ENCODE data around the gene LMBRD2.

Gene LMBRD2

GRCh38 chr5:36175043-36175442, 23.4 kb upstream of the LMBRD2 start:
- in situ Hi-C loops (cut with HindIII; ENCODE audit: low sequenced_read_pairs): no loop called here

GRCh38 chr5:36174119-36174518, 22.4 kb upstream of the LMBRD2 start:
- no peak for DNase-seq (ENCODE audit: low read depth, low spot score)
- H3K4me3 ChIP-seq (ENCODE audit: low read depth, low read length): no peak overlapping the region
- in situ Hi-C loops (cut with HindIII; ENCODE audit: low sequenced_read_pairs): no loop called here
- no peak for TF ChIP-seq CTCF (IDR thresholded peaks at IDR 0.05; ENCODE audit: low read depth, low read length)

More at GRCh38 chr5:36175043-36175442, 23.4 kb upstream of the LMBRD2 start:
- no peak overlapping the region for H3K4me3 ChIP-seq (ENCODE audit: low read depth, low read length)
- DNase-seq (ENCODE audit: low read depth, low spot score): no peak
- TF ChIP-seq CTCF (IDR thresholded peaks at IDR 0.05; ENCODE audit: low read depth, low read length): no peak

GRCh38 chr5:36173426-36173825, 21.7 kb upstream of the LMBRD2 start:
- DNase-seq (ENCODE audit: low read depth, low spot score): no peak
- in situ Hi-C loops (cut with HindIII; ENCODE audit: low sequenced_read_pairs): no loop called here
- no peak for TF ChIP-seq CTCF (IDR thresholded peaks at IDR 0.05; ENCODE audit: low read depth, low read length)
- H3K4me3 ChIP-seq (ENCODE audit: low read depth, low read length): no peak overlapping the region

- no peak for DNase-seq (ENCODE audit: low read depth, low spot score)
- no peak for TF ChIP-seq CTCF (IDR thresholded peaks at IDR 0.05; ENCODE audit: low read depth, low read length)
- in situ Hi-C loops (cut with HindIII; ENCODE audit: low sequenced_read_pairs): no loop called here
- no peak overlapping the region for H3K4me3 ChIP-seq (ENCODE audit: low read depth, low read length)
These were observed 20.9 kb upstream of the LMBRD2 start for GRCh38 chr5:36172599-36172998.

- no peak for TF ChIP-seq CTCF (IDR thresholded peaks at IDR 0.05; ENCODE audit: low read depth, low read length)
- no peak overlapping the region for H3K4me3 ChIP-seq (ENCODE audit: low read depth, low read length)
- in situ Hi-C loops (cut with HindIII; ENCODE audit: low sequenced_read_pairs): no loop called here
- no peak for DNase-seq (ENCODE audit: low read depth, low spot score)
These were observed 19.2 kb upstream of the LMBRD2 start for GRCh38 chr5:36170832-36171424.

GRCh38 chr5:36168737-36169136, 17.1 kb upstream of the LMBRD2 start:
- H3K4me3 ChIP-seq (ENCODE audit: low read depth, low read length): no peak overlapping the region
- TF ChIP-seq CTCF (IDR thresholded peaks at IDR 0.05; ENCODE audit: low read depth, low read length): no peak
- in situ Hi-C loops (cut with HindIII; ENCODE audit: low sequenced_read_pairs): no loop called here
- no peak for DNase-seq (ENCODE audit: low read depth, low spot score)

- DNase-seq (ENCODE audit: low read depth, low spot score): no peak
- H3K4me3 ChIP-seq (ENCODE audit: low read depth, low read length): no peak overlapping the region
- in situ Hi-C loops (cut with HindIII; ENCODE audit: low sequenced_read_pairs): no loop called here
- no peak for TF ChIP-seq CTCF (IDR thresholded peaks at IDR 0.05; ENCODE audit: low read depth, low read length)
These were observed 12.8 kb upstream of the LMBRD2 start for GRCh38 chr5:36164461-36164860.
